OCI-LY1 (cell line): Measurements from ENCODE around the gene TSC22D2.

Source experiments
- H2AFZ ChIP-seq: fragments of 200-600 bp; sonication (generic), shearing (Covaris generic); 2 replicates; pipeline ENCODE4 v1.6.0; 2014; ENCODE audit warnings: antibody characterized with exemption, mild to moderate bottlenecking, low read length
- H3F3A ChIP-seq: fragments of 200-600 bp; sonication (generic), shearing (Covaris generic); 2 replicates; pipeline ENCODE4 v1.6.0; 2014; ENCODE audit warnings: mild to moderate bottlenecking, antibody characterized with exemption, low read length, moderate library complexity; ENCODE audit not compliant: insufficient read depth
- H3K27ac ChIP-seq: fragments of 200-600 bp; sonication (generic); 2 replicates; pipeline ENCODE4 v1.5.1; 2014; ENCODE audit warnings: low read length, mixed run types, mild to moderate bottlenecking, low read depth; ENCODE audit not compliant: poor library complexity, severe bottlenecking
- H3K27me3 ChIP-seq: fragments of 200-600 bp; sonication (generic); 2 replicates; pipeline ENCODE4 v1.6.0; 2014; ENCODE audit warnings: antibody characterized with exemption, mild to moderate bottlenecking, low read length, moderate library complexity; ENCODE audit not compliant: insufficient read depth
- H3K36me3 ChIP-seq: fragments of 200-600 bp; sonication (generic); 2 replicates; pipeline ENCODE4 v1.6.1; 2014; ENCODE audit warnings: mild to moderate bottlenecking, antibody characterized with exemption, low read length, moderate library complexity, mixed read lengths; ENCODE audit not compliant: insufficient read depth
- H3K4me1 ChIP-seq: fragments of 200-600 bp; sonication (generic); 2 replicates; pipeline ENCODE4 v1.5.1; 2014; ENCODE audit warnings: mild to moderate bottlenecking, low read length, moderate library complexity; ENCODE audit not compliant: insufficient read depth, severe bottlenecking
- H3K4me2 ChIP-seq: fragments of 200-600 bp; sonication (generic), shearing (Covaris generic); 2 replicates; pipeline ENCODE4 v1.6.1; 2014; ENCODE audit warnings: low read length
- H3K4me3 ChIP-seq: fragments of 200-600 bp; sonication (generic); 2 replicates; pipeline ENCODE4 v1.5.1; 2014; ENCODE audit warnings: low read length, low read depth, mild to moderate bottlenecking, mixed read lengths; ENCODE audit not compliant: poor library complexity, severe bottlenecking
- H3K79me2 ChIP-seq: fragments of 200-600 bp; shearing (Covaris generic); 2 replicates; pipeline ENCODE4 v1.6.1; 2016; ENCODE audit warnings: mixed run types, low read length, mixed read lengths; ENCODE audit not compliant: insufficient read depth
- H3K9ac ChIP-seq: fragments of 200-600 bp; sonication (generic), shearing (Covaris generic); 2 replicates; pipeline ENCODE4 v1.6.1; 2014; ENCODE audit warnings: mild to moderate bottlenecking, low read length, mixed read lengths
- H3K9me2 ChIP-seq: fragments of 200-600 bp; sonication (generic), shearing (Covaris generic); 2 replicates; pipeline ENCODE4 v1.6.1; 2014; ENCODE audit warnings: low read depth, mild to moderate bottlenecking, low read length, mixed read lengths
- H3K9me3 ChIP-seq: fragments of 200-600 bp; shearing (Covaris generic); 2 replicates; pipeline ENCODE4 v1.6.1; 2014; ENCODE audit warnings: low read length, mixed read lengths
- H4K20me1 ChIP-seq: fragments of 200-600 bp; sonication (generic), shearing (Covaris generic); 2 replicates; pipeline ENCODE4 v1.6.0; 2016; ENCODE audit warnings: mild to moderate bottlenecking, low read length; ENCODE audit not compliant: insufficient read depth
- CTCF ChIP-seq: fragments of 200-600 bp; sonication (generic), shearing (Covaris generic); IDR thresholded peaks from 2 replicates; pipeline ENCODE4 v1.5.1; 2017; ENCODE audit warnings: mild to moderate bottlenecking, antibody characterized with exemption, low read length, moderate library complexity, mixed read lengths
- EZH2 ChIP-seq: fragments of 200-600 bp; sonication (generic), shearing (Covaris generic); IDR thresholded peaks from 2 replicates; pipeline ENCODE4 v1.8.0; 2017; ENCODE audit warnings: borderline replicate concordance, mixed run types, mild to moderate bottlenecking, antibody characterized with exemption, low read length, moderate library complexity, mixed read lengths

Gene TSC22D2

DNA sequence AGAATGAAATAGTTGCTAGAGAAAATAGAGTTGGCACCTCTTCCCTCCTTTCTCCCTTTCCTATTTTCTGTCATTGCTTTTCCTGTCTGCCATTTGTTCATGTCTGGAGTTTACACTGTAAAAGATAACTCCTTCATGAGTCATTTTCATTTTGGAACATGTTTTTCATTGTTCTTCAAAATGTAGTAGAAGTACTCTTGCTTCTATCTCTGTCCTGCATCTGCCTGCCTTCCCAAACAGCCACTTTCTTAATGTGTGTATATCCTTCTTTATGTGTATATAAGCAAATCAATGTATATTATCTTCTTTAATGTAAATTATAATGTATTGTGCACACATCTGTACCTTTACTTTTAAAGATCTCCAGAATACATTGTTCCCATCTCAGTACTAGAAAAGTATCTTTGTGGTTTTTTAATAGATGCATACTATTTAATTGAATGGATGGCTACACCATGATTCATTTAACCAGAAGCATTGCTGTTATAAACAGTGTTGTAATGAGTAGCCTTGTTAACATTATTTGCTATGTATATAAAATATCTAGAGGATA is 41.1 kb downstream of the TSC22D2 start:
- H3K9me3 ChIP-seq, result no peaks in the 10 kb centered on the region
- no peaks in the 10 kb centered on the region for H3K9me2 ChIP-seq
- no peak overlapping the region for H3K4me2 ChIP-seq
- no peaks in the 10 kb centered on the region for H4K20me1 ChIP-seq
- H3K27ac ChIP-seq, result no peak overlapping the region
- no peak overlapping the region for H3K9ac ChIP-seq
- H3K27me3 ChIP-seq, result no peaks in the 10 kb centered on the region
- no peak for TF ChIP-seq EZH2
- TF ChIP-seq CTCF, result no peak
- no peaks in the 10 kb centered on the region for H3F3A ChIP-seq
- H2AFZ ChIP-seq, result no peak overlapping the region
- H3K79me2 ChIP-seq, result peaks cover 10% of the 10 kb centered on the region
- no peaks in the 10 kb centered on the region for H3K36me3 ChIP-seq
- H3K4me3 ChIP-seq, result no peak overlapping the region
- no peaks in the 10 kb centered on the region for H3K4me1 ChIP-seq

DNA sequence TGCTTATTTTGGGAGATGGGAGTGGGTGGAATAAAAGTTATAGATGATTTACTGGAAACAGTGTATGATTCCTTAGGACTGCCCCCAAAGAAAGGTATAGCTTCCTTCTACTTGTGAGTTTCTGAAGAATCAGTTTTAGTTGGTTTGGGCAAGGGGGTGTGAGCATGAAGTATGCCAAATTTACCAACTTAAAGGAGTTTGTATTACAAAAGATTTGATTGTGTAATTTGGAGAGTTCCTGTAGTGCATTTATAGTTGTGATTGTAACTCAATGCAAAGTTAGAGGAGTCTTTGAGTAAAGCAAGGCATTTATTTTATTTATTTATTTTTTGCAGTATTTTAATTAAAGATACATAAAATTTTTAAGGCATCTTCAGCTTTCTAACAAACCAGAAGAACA is 42.8 kb downstream of the TSC22D2 start:
- Histone ChIP-seq H3K4me1 (no peaks in the 10 kb centered on the region), H3K27me3 (no peaks in the 10 kb centered on the region), H4K20me1 (no peaks in the 10 kb centered on the region), H3K79me2 (peaks cover 10% of the 10 kb centered on the region), H3K27ac (no peak overlapping the region), H3K36me3 (no peaks in the 10 kb centered on the region), H3K9me2 (no peaks in the 10 kb centered on the region), H3K9me3 (no peaks in the 10 kb centered on the region), H3K4me2 (no peak overlapping the region), H3K9ac (no peak overlapping the region), H3F3A (no peaks in the 10 kb centered on the region), H2AFZ (no peak overlapping the region), H3K4me3 (no peak overlapping the region)
- TF ChIP-seq EZH2, result no peak
- TF ChIP-seq CTCF, result no peak

DNA sequence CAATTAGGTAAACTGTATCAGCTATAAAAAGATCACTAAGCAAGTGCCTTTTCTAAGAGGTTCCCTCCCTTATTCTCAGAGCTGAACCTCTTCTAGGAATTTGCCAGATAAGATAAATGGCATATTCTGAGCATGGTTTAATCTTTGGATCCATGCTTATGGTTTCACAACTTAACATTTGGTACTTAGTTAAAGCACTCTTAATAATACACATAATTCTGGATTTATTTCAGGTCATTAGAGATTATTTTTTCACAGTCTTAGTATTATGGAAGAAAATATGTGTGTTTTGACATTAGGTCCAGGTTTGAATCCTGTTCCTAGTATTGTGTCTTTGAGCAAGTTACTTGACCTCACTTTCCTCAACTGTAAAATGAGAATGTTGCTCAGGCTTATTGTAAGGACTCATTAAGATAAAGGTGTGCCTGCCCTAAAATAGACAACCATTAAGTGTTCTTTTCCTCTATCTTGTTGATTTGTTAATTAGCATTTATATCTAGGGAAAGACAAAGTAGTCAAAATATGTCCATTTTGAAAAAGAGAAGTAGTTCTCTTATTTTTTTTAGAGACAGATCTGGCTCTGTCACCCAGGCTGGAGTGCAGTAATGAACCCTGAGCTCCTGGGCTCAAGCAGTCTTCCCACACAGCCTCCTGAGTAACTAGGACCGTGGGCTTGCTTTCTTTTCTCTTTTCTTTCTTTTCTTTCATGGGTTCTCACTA is 43.4 kb downstream of the TSC22D2 start:
- H3K27me3 ChIP-seq, result no peaks in the 10 kb centered on the region
- H3K9ac ChIP-seq, result no peak overlapping the region
- H3K4me1 ChIP-seq, result no peaks in the 10 kb centered on the region
- no peak overlapping the region for H3K27ac ChIP-seq
- H3K9me3 ChIP-seq, result no peaks in the 10 kb centered on the region
- no peak overlapping the region for H3K4me3 ChIP-seq
- H2AFZ ChIP-seq, result no peak overlapping the region
- TF ChIP-seq EZH2, result no peak
- TF ChIP-seq CTCF, result no peak
- no peaks in the 10 kb centered on the region for H3K9me2 ChIP-seq
- H3K36me3 ChIP-seq, result no peaks in the 10 kb centered on the region
- H3K79me2 ChIP-seq, result peaks cover 10% of the 10 kb centered on the region
- H4K20me1 ChIP-seq, result no peaks in the 10 kb centered on the region
- no peak overlapping the region for H3K4me2 ChIP-seq
- no peaks in the 10 kb centered on the region for H3F3A ChIP-seq
